Measurements from ENCODE around the gene TMEM217. TPM values are rescaled to one million over a fixed set of nuclear protein-coding genes. Genes with fewer than 3 reads are reported as not detected.

Gene TMEM217
- total RNA-seq, 2 donors from 2014 or later: 0.95 to 1.6 TPM

DNA sequence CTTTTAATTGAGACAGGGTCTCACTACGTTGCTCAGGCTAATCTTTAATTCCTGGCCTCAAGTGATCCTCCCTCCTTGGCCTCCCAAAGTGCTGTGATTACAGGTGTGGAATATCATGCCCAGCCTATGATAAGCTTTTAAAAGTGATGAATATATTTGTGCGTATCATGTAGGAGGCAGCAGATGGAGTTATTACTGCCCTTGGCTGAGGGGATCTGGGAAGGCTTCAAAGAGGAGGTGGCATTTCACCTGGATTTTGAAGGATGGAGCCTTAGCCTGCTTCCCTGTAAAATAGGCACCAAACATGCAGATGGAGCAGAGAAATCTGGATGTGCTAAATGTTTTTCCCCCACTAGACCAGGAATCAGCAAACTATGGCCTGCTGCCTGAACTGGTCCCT is 77.9 kb downstream of the TMEM217 start:
- Histone ChIP-seq H3K27me3 (ENCODE audit: control insufficient read depth, insufficient read depth, low read length, poor library complexity, severe bottlenecking) (no peaks in the 10 kb centered on the region), H3K9ac (ENCODE audit: extremely low read depth, low read length, poor library complexity, severe bottlenecking) (no peak overlapping the region), H3K27ac (ENCODE audit: low read depth, low read length) (no peak overlapping the region), H3K4me1 (ENCODE audit: control insufficient read depth, insufficient read depth, low read length) (no peaks in the 10 kb centered on the region), H3K9me3 (ENCODE audit: control insufficient read depth, low read length) (no peaks in the 10 kb centered on the region), H3K4me3 (ENCODE audit: low read length) (no peak overlapping the region), H3K36me3 (ENCODE audit: control insufficient read depth, insufficient read depth, low read length) (peaks cover 9% of the 10 kb centered on the region)
- Mint-ChIP-seq H3K4me1 (no peaks in the 10 kb centered on the region), H3K36me3 (ENCODE audit: low read depth) (peaks cover 3% of the 10 kb centered on the region), H3K4me3 (no peak overlapping the region), H3K9me3 (no peaks in the 10 kb centered on the region), H3K27ac (no peak overlapping the region), H3K27me3 (ENCODE audit: insufficient read depth) (no peaks in the 10 kb centered on the region)
- TF ChIP-seq, protein P1, sequence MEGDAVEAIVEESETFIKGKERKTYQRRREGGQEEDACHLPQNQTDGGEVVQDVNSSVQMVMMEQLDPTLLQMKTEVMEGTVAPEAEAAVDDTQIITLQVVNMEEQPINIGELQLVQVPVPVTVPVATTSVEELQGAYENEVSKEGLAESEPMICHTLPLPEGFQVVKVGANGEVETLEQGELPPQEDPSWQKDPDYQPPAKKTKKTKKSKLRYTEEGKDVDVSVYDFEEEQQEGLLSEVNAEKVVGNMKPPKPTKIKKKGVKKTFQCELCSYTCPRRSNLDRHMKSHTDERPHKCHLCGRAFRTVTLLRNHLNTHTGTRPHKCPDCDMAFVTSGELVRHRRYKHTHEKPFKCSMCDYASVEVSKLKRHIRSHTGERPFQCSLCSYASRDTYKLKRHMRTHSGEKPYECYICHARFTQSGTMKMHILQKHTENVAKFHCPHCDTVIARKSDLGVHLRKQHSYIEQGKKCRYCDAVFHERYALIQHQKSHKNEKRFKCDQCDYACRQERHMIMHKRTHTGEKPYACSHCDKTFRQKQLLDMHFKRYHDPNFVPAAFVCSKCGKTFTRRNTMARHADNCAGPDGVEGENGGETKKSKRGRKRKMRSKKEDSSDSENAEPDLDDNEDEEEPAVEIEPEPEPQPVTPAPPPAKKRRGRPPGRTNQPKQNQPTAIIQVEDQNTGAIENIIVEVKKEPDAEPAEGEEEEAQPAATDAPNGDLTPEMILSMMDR (conservative IDR thresholded peaks at IDR 0.05): no peak
- WGBS, 2 experiments (ENCODE audit: insufficient coverage in 1 of 2, insufficient read length in 1 of 2): 89 to 93% methylated on average over 2 of the region's 2 CpGs
- no peak for DNase-seq

DNA sequence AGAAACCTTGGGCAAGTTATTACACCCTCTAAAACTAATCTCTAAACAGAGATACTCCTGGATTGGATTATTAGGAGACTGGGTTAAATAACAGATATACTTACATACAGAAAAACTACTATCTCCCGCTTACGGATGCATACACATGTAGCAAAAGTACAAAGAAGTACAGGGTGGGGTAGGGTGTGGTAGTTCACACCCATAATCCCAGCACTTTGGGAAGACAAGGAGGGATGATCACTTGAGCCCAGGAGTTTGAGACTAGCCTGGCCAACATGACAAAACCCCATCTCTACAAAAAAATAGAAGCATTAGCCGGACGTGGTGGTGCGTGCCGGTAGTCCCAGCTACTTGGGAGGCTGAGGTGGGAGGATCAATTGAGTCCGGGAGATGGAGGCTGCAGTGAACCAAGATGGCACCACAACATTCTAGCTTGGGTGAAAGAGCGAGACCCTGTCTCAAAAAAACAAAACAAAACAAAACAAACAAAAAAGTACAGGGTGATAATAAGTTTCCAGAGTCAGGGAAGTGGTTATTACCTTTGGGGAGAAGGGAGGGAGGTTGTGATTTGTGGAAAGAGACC is 79.9 kb downstream of the TMEM217 start:
- Mint-ChIP-seq H3K27ac (no peak overlapping the region), H3K4me3 (no peak overlapping the region), H3K9me3 (no peaks in the 10 kb centered on the region), H3K4me1 (peaks cover 8% of the 10 kb centered on the region), H3K27me3 (ENCODE audit: insufficient read depth) (no peaks in the 10 kb centered on the region), H3K36me3 (ENCODE audit: low read depth) (peaks cover 23% of the 10 kb centered on the region)
- H3K9ac ChIP-seq (ENCODE audit: extremely low read depth, low read length, poor library complexity, severe bottlenecking): no peak overlapping the region
- TF ChIP-seq, protein P1 (conservative IDR thresholded peaks at IDR 0.05): no peak
- peaks cover 2% of the 10 kb centered on the region for H3K4me1 ChIP-seq (ENCODE audit: control insufficient read depth, insufficient read depth, low read length)
- H3K27ac ChIP-seq (ENCODE audit: low read depth, low read length): no peak overlapping the region
- 97% methylated on average over 8 of the region's 8 CpGs; no CpG with 5 or more reads in 1 of the 2 experiments for WGBS, 2 experiments (ENCODE audit: insufficient coverage in 1 of 2, insufficient read length in 1 of 2)
- no peaks in the 10 kb centered on the region for H3K27me3 ChIP-seq (ENCODE audit: control insufficient read depth, insufficient read depth, low read length, poor library complexity, severe bottlenecking)
- no peaks in the 10 kb centered on the region for H3K9me3 ChIP-seq (ENCODE audit: control insufficient read depth, low read length)
- H3K36me3 ChIP-seq (ENCODE audit: control insufficient read depth, insufficient read depth, low read length): peaks cover 30% of the 10 kb centered on the region
- no peak overlapping the region for H3K4me3 ChIP-seq (ENCODE audit: low read length)
- DNase-seq: no peak

DNA sequence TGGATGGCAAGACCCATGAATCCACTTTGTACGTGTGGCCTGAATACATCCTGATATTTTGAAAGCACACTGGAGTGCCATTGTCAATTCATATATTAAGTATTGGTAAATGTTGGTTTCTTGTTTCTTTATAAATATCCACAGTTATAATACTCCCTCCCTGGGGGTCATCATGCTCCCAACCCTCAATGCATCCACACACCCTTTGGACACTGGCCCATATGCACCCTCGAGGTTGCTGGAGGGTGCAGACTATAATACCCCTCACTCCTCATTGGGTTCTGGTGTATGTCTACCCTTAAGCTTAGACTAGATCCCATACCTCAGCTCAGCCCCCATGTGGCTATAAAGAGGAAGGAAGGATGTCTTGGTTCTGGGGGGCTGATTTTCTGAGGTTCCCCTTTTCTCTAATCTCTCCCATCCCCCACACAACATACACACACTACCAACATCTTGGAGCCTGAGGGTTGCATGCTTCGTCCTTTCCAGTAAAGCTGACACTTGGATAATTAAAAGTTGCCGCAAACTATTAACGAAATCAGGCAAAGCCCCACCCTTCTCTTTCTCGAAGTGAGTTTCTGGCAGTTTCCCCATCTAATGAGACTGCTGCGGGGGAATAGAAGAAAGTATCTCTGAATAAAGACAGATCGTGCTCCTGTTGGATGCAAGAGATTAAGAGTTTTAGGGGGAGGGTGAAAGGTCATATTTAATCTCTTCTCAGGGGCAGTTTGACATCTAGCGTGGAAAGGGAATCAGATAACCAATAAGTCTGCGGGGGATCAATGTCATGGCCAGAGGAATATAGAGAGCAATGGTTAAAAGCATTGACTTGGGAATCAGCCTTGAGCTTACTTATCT is 80.6 kb downstream of the TMEM217 start:
- no peak overlapping the region for H3K27ac Mint-ChIP-seq
- Histone ChIP-seq H3K9me3 (ENCODE audit: control insufficient read depth, low read length) (no peaks in the 10 kb centered on the region), H3K27me3 (ENCODE audit: control insufficient read depth, insufficient read depth, low read length, poor library complexity, severe bottlenecking) (no peaks in the 10 kb centered on the region), H3K36me3 (ENCODE audit: control insufficient read depth, insufficient read depth, low read length) (peaks cover 37% of the 10 kb centered on the region), H3K9ac (ENCODE audit: extremely low read depth, low read length, poor library complexity, severe bottlenecking) (no peak overlapping the region), H3K4me1 (ENCODE audit: control insufficient read depth, insufficient read depth, low read length) (peaks cover 2% of the 10 kb centered on the region), H3K4me3 (ENCODE audit: low read length) (no peak overlapping the region), H3K27ac (ENCODE audit: low read depth, low read length) (no peak overlapping the region)
- DNase-seq: no peak
- H3K4me1 Mint-ChIP-seq: peaks cover 10% of the 10 kb centered on the region
- no peaks in the 10 kb centered on the region for H3K9me3 Mint-ChIP-seq
- H3K27me3 Mint-ChIP-seq (ENCODE audit: insufficient read depth): no peaks in the 10 kb centered on the region
- H3K4me3 Mint-ChIP-seq: no peak overlapping the region
- H3K36me3 Mint-ChIP-seq (ENCODE audit: low read depth): peaks cover 30% of the 10 kb centered on the region
- WGBS, 2 experiments (ENCODE audit: insufficient coverage in 1 of 2, insufficient read length in 1 of 2): 87 to 93% methylated on average over 6 to 10 of the region's 10 CpGs
- TF ChIP-seq, protein P1 (conservative IDR thresholded peaks at IDR 0.05): peak; percentile 16
